K562 (cell line): ENCODE measurements around the gene NFKBIA. TPM values are rescaled to one million over a fixed set of nuclear protein-coding genes. Genes with fewer than 3 reads are reported as not detected.

Source experiments
- CREB1 ChIP-seq, 2 experiments: sonication (generic) in 1 of 2; formaldehyde crosslinking in 1 of 2; IDR thresholded peaks; 2 replicates each; pipeline versions ENCODE4 v1.6.1 to v1.8.0; 2012 to 2022; ENCODE audit warnings: inconsistent platforms in 1 of 2, mild to moderate bottlenecking in 1 of 2, missing genetic modification reagents in 1 of 2, moderate library complexity in 1 of 2
- E2F3 ChIP-seq: fragments of 250-450 bp; sonication (Bioruptor Pico); IDR thresholded peaks from 2 replicates; pipeline ENCODE4 v1.4.0; 2020; ENCODE audit warnings: mild to moderate bottlenecking
- ELK3 ChIP-seq: fragments of 450-650 bp; formaldehyde crosslinking; IDR thresholded peaks from 2 replicates; pipeline ENCODE4 v1.4.0; 2020; ENCODE audit warnings: mild to moderate bottlenecking
- EP400 ChIP-seq: fragments of 450-650 bp; IDR thresholded peaks from 2 replicates; pipeline ENCODE4 v1.6.1; 2017; ENCODE audit warnings: antibody characterized with exemption, mild to moderate bottlenecking, moderate library complexity
- FOXA1 ChIP-seq: fragments of 450-650 bp; IDR thresholded peaks from 2 replicates; pipeline ENCODE4 v1.6.1; 2016; ENCODE audit warnings: mild to moderate bottlenecking, borderline replicate concordance
- GABPA ChIP-seq: fragments of 200-800 bp; sonication (Bioruptor generic); conservative IDR thresholded peaks from 2 replicates; pipeline ENCODE4 v1.6.1; 2016; ENCODE audit warnings: low read depth, missing genetic modification characterization, missing compliant biosample characterization
- HBP1 ChIP-seq: fragments of 450-650 bp; formaldehyde crosslinking; IDR thresholded peaks from 2 replicates; pipeline ENCODE4 v1.4.0; 2022; ENCODE audit warnings: missing genetic modification characterization
- HDAC6 ChIP-seq: IDR thresholded peaks from 2 replicates; pipeline ENCODE4 v1.6.1; 2012; ENCODE audit warnings: low read depth, mild to moderate bottlenecking, control low read depth, inconsistent platforms, low read length, moderate library complexity
- HDGF ChIP-seq: fragments of 450-650 bp; IDR thresholded peaks from 2 replicates; pipeline ENCODE4 v1.6.1; 2016
- HINFP ChIP-seq: fragments of 450-650 bp; conservative IDR thresholded peaks from 2 replicates; pipeline ENCODE4 v1.6.1; 2016; ENCODE audit warnings: missing genetic modification characterization, low read depth, mild to moderate bottlenecking, control low read depth, missing compliant biosample characterization
- MECOM ChIP-seq: fragments of 250-450 bp; sonication (Bioruptor Pico); IDR thresholded peaks from 2 replicates; pipeline ENCODE4 v1.8.0; 2022; ENCODE audit warnings: inconsistent platforms
- MEF2A ChIP-seq: IDR thresholded peaks from 2 replicates; pipeline ENCODE4 v1.6.1; 2011; ENCODE audit warnings: low read depth, mild to moderate bottlenecking, low read length, moderate library complexity; ENCODE audit not compliant: control insufficient read depth
- MLLT1 ChIP-seq, 2 experiments: fragments of 450-650 bp; IDR thresholded peaks; 2 replicates each; pipeline ENCODE4 v1.6.1; 2016
- PHF21A ChIP-seq: fragments of 450-650 bp; IDR thresholded peaks from 2 replicates; pipeline ENCODE4 v1.6.1; 2017; ENCODE audit warnings: low read depth, borderline replicate concordance
- POLR2AphosphoS2 ChIP-seq: IDR thresholded peaks from 2 replicates; pipeline ENCODE4 v1.6.1; 2012; ENCODE audit warnings: low read length, improper control_type of control experiment
- RUNX1 ChIP-seq: sonication (generic); IDR thresholded peaks from 2 replicates; pipeline ENCODE4 v1.6.1; 2016; ENCODE audit warnings: antibody characterized with exemption, low read depth
- SP1 ChIP-seq: sonication (generic); formaldehyde crosslinking; IDR thresholded peaks from 2 replicates; pipeline ENCODE4 v1.8.1; 2022; ENCODE audit warnings: mild to moderate bottlenecking, missing genetic modification reagents
- ZBTB7A ChIP-seq: IDR thresholded peaks from 2 replicates; pipeline ENCODE4 v1.6.1; 2011; ENCODE audit warnings: low read depth, mild to moderate bottlenecking, low read length, moderate library complexity, borderline replicate concordance; ENCODE audit not compliant: control insufficient read depth
- ZC3H8 ChIP-seq: fragments of 450-650 bp; IDR thresholded peaks from 2 replicates; pipeline ENCODE4 v1.6.1; 2017
- ZFX ChIP-seq: sonication (generic); formaldehyde crosslinking; IDR thresholded peaks from 2 replicates; pipeline ENCODE4 v1.8.0; 2022; ENCODE audit warnings: mild to moderate bottlenecking, missing genetic modification reagents, moderate library complexity
- ZNF124 ChIP-seq: sonication (generic); formaldehyde crosslinking; IDR thresholded peaks from 2 replicates; pipeline ENCODE4 v1.8.1; 2022; ENCODE audit warnings: missing genetic modification reagents
- ZNF253 ChIP-seq: fragments of 250-450 bp; sonication (Bioruptor Pico); conservative IDR thresholded peaks from 2 replicates; pipeline ENCODE4 v1.6.1; 2021; ENCODE audit warnings: mild to moderate bottlenecking
- ZNF263 ChIP-seq: sonication (generic); formaldehyde crosslinking; IDR thresholded peaks from 2 replicates; pipeline ENCODE4 v1.8.0; 2022; ENCODE audit warnings: mild to moderate bottlenecking, missing genetic modification reagents, borderline replicate concordance
- ZNF589 ChIP-seq: fragments of 200-800 bp; sonication (Bioruptor generic); IDR thresholded peaks from 2 replicates; pipeline ENCODE4 v1.6.1; 2016; ENCODE audit warnings: low read depth, missing genetic modification characterization, missing compliant biosample characterization
- polyA plus RNA-seq, 8 experiments: library from polyadenylated mRNA; depleted of rRNA in 4 of 8; stranded (reverse) in 5 of 8; unstranded in 3 of 8; fragments of >200 nt; fragmentation: Nextera tagmentation in 2 of 8; fragmentation: Illumina TruSeq in 1 of 8; extraction: Ambion mirVana in 2 of 8; extraction: Trizol in 1 of 8; gene quantifications; 2 replicates each; pipeline versions ENCODE4 v1.2.1 to v1.2.3, GENCODE V29; 2011 to 2014; ENCODE audit warnings: inconsistent platforms in 1 of 8, missing spikeins in 1 of 8
- total RNA-seq, 7 experiments: library from RNA; depleted of rRNA in 6 of 7; stranded (reverse); fragments of >200 nt in 6 of 7; fragmentation: Illumina TruSeq in 2 of 7; extraction: Trizol in 2 of 7; gene quantifications; 2 replicates each; pipeline versions ENCODE4 v1.2.1 to v1.2.3, GENCODE V29; 2011 to 2021; ENCODE audit warnings: low replicate concordance in 1 of 7

Gene NFKBIA
- total and polyA plus RNA-seq, 9 of the 15 experiments (the other 6 are each of a cell fraction or from before 2014, with no cell fraction given), result 6.9 to 31.8 (median 18.2) TPM

- TF ChIP-seq HINFP (tag), result no peak
- TF ChIP-seq ZFX, result 0 out of 2 replicates have a peak, but pooled peaks have one; percentile 20
- no peak for TF ChIP-seq MEF2A
- no peak for TF ChIP-seq PHF21A
- TF ChIP-seq FOXA1, result no peak
- peak; percentile 70 to 79 for TF ChIP-seq MLLT1 (IDR thresholded peaks at IDR 0.05)
- no peak for TF ChIP-seq ZC3H8
- no peak for TF ChIP-seq EP400
- no peak for TF ChIP-seq GABPA (tag)
- no peak for TF ChIP-seq SP1 (CRISPR knock-in tag)
- peak; percentile 93; the same call in 1 of the 2 replicates for TF ChIP-seq HDGF
- no peak for TF ChIP-seq RUNX1
- no peak for TF ChIP-seq ZNF589 (CRISPR knock-in tag)
- TF ChIP-seq HBP1 (CRISPR knock-in tag), result 0 out of 2 replicates have a peak, but pooled peaks have one; percentile 41
- TF ChIP-seq ZBTB7A, result no peak
- TF ChIP-seq CREB1 (IDR thresholded peaks at IDR 0.05), result no peak
- TF ChIP-seq CREB1 (CRISPR knock-in tag; IDR thresholded peaks at IDR 0.05), result no peak
- TF ChIP-seq POLR2AphosphoS2, result no peak
- no peak for TF ChIP-seq ZNF124 (CRISPR knock-in tag)
- TF ChIP-seq ELK3 (CRISPR knock-in tag), result no peak
- no peak for TF ChIP-seq E2F3 (CRISPR knock-in tag)
- no peak for TF ChIP-seq ZNF263 (CRISPR knock-in tag)
- TF ChIP-seq ZNF253, result no peak
- no peak for TF ChIP-seq MECOM (CRISPR knock-in tag)
- TF ChIP-seq HDAC6, result no peak
Observed at GRCh38 chr14:35352274-35353233, 52.0 kb downstream of the NFKBIA start (continued).
